GM21526 (cell line): ENCODE measurements around the gene HECTD1.
A peak's percentile ranks its signal among the peaks of the same experiment; 100 is the strongest.
"Not testable (repeated sequence)": the region's sequence is repeated elsewhere in the genome, so short reads cannot be mapped to it uniquely, and the experiment has no call there.

Experiments used
- ATAC-seq: cut with Tn5 transposase; IDR thresholded peaks from one replicate; pipeline ENCODE4 v1.9.1; 2021; ENCODE audit warnings: moderate library complexity; ENCODE audit not compliant: unreplicated experiment, low FRiP score

The HECTD1 gene

DNA sequence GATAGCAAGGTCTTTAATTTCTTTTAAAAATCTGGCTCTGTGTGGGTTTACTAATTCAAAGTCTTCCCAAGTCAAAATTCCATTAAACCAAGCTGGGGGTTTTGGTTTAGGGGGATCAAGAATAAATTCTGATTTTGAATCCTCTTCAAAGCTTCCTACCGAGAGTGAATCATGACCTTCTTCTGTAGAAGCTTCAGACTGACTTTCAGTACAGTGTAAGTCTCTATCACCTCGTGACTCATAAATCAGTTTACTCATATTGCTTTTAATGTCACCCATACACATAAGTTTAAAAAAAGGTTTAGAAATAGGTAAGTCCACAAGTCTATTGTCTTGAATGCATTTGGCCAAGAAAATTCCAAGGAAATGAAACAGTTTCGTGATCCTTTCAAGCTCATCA lies 100.8 kb downstream of the HECTD1 start:
- ATAC-seq: no peak

- no peak for ATAC-seq
These were observed 110.5 kb downstream of the HECTD1 start for GRCh38 chr14:31097081-31097480.

- no peak for ATAC-seq
These were observed 111.3 kb downstream of the HECTD1 start for GRCh38 chr14:31096255-31096654.

GRCh38 chr14:31095817-31096216 lies 111.8 kb downstream of the HECTD1 start:
- ATAC-seq: not testable (repeated sequence)

- ATAC-seq: not testable (repeated sequence)
These were observed 113.4 kb downstream of the HECTD1 start for GRCh38 chr14:31093884-31094839.

DNA sequence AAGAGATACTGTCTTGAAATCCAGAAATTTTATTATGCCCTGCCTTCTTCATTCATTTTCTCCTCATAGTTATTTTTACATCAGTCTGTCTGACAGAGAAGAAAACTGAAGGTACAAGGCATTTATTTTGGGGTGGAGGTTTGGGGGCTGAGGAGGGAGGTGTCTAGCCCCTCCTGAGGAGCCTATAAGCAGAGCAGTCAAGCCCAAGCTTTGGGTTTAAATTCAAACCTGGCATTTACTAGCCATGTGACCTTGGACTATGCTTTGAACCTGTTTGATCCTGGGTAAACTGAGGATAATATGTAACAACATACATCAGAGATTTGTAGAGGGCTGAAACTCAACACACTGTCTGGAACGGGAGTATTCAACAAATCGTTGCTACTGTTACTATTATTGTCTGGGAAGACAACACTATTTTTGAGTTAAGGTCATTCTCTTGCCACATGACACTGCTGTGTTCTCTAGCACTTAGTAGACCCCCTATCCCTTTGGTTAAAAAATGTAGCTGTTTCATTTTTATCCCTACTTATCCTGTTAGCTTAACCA lies 115.4 kb downstream of the HECTD1 start:
- no peak for ATAC-seq

- no peak for ATAC-seq
These were observed 116.5 kb downstream of the HECTD1 start for GRCh38 chr14:31090883-31091764.

DNA sequence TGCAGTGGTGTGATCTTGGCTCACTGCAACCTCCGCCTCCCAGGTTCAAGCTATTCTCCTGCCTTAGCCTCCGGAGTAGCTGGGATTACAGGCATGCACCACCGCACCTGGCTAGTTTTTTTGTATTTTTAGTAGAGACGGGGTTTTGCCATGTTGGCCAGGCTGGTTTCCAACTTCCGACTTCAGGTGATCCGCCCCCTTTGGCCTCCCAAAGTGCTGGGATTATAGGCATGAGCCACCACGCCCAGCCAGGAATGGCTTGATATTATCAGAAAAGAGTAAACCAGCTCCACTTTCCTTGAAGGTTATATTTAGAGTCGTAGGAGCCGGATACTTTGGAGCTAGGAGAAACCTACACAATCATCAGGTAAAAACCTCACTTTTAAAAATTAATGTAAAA lies 121.1 kb downstream of the HECTD1 start:
- ATAC-seq: not testable (repeated sequence)

DNA sequence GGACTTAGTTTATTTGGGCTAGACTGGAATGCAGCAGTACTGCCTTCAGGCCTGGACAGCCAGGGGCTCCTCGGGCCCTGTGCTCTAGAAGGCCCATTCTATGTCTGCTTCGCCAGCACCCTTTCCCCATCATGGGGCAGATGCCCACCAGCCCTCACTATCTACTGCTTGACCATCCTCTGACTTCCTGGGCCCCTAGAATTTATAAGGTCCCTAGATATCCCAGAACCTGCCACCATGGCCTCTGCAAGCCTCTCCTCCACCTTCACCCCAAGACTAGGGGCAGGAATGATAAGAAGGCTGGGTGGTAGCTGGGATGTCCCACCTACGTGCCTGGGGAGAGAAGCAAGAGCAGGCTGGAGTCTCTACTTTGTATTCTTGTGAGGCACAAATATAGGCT lies 122.6 kb downstream of the HECTD1 start:
- ATAC-seq: no peak

DNA sequence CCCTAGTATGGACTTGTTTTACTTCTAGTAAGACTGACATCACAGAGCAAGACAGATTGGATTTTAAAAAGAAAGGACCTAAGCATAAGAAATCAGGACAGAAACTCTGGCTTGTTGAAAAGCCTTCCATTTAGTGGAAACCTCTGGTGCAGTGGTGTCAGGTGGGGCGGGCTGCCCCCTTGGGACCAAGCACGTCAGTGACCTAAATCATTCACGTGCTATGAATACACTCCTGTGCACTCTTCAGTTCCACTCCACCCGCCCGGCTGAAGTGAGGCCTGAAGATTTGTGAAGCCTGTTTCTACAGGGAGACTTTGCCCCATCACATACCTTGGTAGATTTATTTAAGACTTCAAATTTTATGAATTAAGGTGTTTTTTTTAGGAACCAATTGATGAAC lies 123.2 kb downstream of the HECTD1 start:
- ATAC-seq: peak; percentile 62

- no peak for ATAC-seq
These were observed 123.8 kb downstream of the HECTD1 start for GRCh38 chr14:31083781-31084180.

DNA sequence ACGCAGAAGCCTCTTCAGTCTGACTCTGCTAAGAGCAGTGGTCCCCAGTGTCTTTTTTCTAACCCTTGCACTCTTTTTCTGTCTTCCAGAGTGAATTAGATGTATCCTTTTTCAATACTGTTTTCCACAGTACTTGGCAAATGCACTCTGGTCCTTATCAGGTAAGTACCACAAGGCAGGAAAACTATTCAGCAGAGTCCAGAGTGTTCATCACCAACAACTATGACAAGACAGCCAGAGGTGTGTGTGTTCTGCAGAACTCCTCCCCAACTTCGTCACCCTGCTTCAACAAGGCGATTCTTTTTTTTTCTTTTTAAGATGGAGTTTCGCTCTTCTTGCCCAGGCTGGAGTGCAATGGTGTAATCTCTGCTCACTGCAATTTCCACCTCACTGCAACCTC lies 127.1 kb downstream of the HECTD1 start:
- no peak for ATAC-seq

- ATAC-seq: no peak
These were observed 127.5 kb downstream of the HECTD1 start for GRCh38 chr14:31080056-31080455.

- no peak for ATAC-seq
These were observed 128.8 kb downstream of the HECTD1 start for GRCh38 chr14:31078766-31079165.

DNA sequence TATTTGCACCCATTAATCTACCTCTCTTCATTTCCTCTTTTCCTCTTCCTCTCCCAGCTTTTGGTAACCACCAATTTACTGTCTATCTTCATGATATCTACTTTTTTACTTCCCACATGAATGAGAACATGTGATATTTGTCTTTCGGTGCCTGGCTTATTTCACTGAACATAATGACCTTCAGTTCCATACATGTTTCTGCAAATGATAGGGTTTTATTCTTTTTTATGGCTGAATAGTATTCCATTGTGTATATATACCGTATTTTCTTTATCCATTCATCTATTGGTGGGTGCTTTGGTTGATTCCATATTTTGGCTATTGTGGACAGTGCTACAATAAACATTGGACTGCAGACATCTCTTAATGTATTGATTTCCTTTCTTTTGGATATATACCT lies 132.4 kb downstream of the HECTD1 start:
- no peak for ATAC-seq

DNA sequence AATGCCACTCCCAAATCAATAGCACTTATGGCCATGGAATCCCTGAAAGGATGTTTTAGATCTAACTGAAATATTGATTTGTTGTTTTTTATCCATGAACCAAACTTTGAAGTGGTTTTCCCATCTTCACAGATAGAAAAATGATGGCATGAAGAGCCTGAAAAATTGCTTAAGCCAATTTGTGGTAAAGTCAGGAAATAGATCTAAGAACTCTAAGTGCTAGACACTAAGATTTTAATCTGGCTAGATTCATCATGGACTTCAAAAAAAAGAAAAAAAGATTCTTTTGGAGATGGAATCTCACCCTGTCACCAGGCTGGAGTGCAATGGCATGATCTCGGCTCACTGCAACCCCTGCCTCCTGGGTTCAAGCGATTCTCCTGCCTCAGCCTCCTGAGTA lies 136.4 kb downstream of the HECTD1 start:
- ATAC-seq: no peak

- no peak for ATAC-seq
These were observed 137.2 kb downstream of the HECTD1 start for GRCh38 chr14:31070431-31070830.

DNA sequence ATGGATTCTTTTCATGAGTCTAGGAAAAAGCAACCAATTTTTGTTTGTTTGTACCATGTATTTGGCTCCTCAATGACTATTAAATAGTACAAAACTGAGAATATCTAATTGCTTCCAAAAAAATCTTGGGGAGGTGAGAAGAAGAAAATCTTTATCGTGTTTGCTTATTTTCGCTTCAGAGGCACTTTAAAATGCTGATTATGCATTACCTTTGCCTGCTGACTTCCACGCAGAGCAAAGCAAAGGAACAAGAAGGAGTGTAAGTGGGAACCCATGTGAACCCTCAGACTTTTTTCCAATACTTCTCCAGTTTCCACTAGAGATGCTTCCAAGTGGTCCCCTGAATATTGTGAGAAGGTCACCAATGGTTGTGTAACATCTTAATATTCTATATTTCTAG lies 138.2 kb downstream of the HECTD1 start:
- ATAC-seq: no peak

GRCh38 chr14:31068235-31068634 lies 139.4 kb downstream of the HECTD1 start:
- ATAC-seq: no peak

DNA sequence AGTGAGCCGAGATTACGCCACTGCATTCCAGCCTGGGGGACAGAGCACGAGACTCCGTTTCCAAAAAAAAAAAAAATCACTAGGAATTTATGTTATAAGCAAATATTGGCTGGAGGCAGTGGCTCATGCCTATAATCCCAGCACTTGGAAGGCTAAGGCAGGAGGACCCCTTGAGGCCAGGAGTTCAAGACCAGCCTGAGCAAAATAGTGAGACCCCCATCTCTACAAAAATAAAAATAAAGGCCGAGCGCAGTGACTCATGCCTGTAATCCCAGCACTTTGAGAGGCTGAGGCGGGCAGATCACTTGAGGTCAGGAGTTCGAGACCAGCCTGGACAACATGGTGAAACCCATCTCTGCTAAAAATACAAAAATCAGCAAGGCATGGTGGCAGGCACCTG lies 144.7 kb downstream of the HECTD1 start:
- not testable (repeated sequence) for ATAC-seq

- no peak for ATAC-seq
These were observed 147.2 kb downstream of the HECTD1 start for GRCh38 chr14:31060253-31060875.
